Right lung (tissue), 5 donors: ENCODE data around the gene SNED1. TPM values are rescaled to one million over a fixed set of nuclear protein-coding genes. Genes with fewer than 3 reads are reported as not detected.

Experiments used
- DNase-seq, 2 donors: peaks; one replicate each; pipeline ENCODE4 v3.0.0-alpha.2; 2013
- polyA plus RNA-seq, 5 donors: library from polyadenylated mRNA; unstranded; fragments of 120-200 nt; gene quantifications; one replicate each; pipeline versions ENCODE4 v1.2.1 to v1.2.3, GENCODE V29; 2013; ENCODE audit warnings: inconsistent platforms in 1 of 5, low replicate concordance in 1 of 5; ENCODE audit not compliant: insufficient read length in 5 of 5, insufficient read depth in 1 of 5

Gene SNED1
- polyA plus RNA-seq, 5 donors, result 40.8 to 60.3 (median 54.9) TPM

DNA sequence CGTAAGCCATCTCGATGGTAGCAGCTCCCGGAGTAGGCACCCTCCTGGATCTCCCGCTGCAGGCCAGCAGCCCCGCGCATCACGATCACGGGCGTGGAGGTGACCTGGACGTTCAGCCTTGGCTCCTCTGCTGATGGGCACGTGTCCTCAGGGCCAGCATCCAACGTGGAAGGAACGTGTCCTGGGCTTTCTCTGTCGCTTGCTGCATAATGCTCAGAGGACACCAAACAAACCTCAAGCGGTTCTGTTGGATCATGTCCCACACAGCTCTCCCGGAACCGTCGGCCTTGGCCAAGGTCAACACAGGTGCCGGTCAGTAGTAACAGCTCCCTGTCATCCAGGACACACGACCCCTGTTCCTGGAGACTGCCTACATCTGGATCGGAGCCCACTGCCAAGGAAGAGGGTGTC lies 127.8 kb downstream of the SNED1 start:
- DNase-seq, result no peak

DNA sequence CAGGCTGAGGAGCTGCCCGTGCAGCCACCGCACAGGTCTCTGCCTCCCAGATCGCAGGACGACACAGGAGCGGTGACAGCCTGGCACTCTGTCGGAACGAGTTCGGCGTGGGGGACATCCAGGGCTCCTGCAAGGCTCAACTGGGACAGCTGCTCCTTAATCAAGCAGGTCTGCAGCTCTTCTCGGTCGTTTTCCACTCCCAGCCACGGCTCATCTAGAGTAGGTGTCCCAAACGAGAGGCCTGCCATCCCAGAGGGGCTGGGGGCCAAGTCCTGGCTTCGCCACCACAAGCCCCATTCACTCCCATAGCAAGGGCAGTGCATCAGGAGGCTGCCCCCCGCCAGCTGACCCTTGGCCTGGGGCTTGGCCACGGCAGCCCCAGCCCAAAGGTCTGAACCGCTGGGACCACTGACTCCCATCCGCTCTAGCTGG lies 128.4 kb downstream of the SNED1 start:
- no peak for DNase-seq

DNA sequence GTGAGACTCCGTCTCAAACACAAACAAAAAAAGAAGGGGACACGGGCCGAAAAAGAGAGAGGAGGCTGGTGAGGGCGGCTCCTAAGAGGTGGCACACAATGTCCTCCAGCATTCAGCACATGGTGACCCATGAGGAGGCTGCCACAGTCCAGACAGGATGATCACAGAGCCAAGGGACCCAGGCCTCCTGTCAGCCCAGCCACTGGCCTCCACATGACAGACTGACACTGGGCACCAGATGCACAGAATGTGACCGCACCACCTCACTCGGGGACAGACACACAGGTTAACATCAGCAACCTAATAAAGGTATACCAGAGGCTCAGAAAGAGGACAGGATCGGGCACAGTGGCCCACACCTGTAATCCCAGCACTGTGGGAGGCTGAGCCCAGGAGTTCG lies 129.8 kb downstream of the SNED1 start:
- no peak for DNase-seq

DNA sequence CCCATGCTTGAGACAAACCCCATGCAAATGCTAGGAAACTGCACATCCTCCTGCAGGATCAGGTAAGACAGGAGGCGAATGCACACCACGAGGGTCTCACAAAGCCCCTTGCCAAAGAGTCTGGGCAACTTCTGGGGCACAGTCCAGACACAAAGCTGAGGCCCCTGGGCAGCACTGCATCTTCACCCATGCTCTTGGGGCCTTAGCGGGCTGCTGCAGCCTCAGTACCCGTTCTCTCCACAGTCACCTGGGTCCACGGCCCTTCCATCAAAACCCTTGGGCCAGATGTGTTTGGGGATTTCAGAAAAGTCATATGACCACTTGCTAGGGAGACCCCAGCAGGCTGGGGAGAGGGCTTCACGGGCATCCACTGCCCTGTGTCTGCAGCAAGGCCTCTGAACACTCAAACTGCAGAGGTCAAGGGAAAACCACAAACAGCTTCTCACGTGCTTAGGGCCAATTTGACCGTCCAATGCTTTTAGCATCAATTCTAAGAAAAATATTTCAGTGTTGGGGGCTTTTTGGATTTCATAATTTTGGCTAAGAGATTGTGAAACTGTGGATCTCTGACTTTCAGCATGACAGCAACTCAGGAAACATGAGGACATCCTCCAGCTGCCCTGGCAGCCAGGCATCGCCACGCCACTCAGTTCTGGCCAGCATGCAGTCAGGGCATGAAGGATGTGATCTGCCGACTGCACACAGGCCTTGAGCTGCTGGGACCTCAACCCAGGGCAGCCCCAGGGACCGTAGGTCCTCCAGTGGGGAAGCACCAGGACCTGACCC lies 130.9 kb downstream of the SNED1 start:
- peak in 1 of 2 donors; percentile 1 for DNase-seq

DNA sequence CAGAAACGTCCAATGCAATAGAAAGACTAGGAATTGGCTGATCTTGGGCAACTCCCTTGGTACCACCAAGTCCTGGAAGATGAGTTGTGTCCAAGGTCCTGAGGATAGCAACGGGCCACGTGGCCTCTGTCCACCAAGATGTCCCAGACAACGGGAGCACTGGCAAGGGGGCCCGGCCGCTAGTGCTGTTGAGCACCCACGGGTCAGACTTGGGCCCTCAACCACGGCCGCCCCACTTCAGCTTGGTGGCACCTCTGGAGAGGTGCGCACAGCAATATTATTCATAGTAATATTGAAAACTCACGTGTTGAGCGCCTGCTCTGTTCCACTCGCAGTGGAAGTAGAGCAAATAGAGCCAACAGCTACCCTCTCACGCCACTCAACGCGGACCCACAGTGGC lies 131.9 kb downstream of the SNED1 start:
- no peak for DNase-seq

DNA sequence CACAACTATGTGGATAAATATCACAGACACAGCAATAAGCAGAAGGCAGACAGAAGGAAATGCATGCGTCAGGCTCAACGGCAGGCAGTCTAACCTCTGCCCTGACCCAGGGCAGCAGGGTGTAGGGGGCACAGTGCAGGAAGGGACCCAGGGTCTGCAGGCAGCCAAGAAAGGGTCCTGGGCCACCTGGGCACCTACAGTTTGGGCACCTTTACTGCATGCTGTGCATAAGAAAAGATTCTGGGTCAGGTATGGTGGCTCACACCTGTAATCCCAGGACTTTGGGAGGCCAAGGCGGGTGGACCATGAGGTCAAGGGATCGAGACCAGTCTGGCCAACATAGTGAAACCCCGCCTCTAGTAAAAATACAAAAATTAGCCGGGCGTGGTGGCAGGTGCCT lies 133.1 kb downstream of the SNED1 start:
- DNase-seq, result no peak

DNA sequence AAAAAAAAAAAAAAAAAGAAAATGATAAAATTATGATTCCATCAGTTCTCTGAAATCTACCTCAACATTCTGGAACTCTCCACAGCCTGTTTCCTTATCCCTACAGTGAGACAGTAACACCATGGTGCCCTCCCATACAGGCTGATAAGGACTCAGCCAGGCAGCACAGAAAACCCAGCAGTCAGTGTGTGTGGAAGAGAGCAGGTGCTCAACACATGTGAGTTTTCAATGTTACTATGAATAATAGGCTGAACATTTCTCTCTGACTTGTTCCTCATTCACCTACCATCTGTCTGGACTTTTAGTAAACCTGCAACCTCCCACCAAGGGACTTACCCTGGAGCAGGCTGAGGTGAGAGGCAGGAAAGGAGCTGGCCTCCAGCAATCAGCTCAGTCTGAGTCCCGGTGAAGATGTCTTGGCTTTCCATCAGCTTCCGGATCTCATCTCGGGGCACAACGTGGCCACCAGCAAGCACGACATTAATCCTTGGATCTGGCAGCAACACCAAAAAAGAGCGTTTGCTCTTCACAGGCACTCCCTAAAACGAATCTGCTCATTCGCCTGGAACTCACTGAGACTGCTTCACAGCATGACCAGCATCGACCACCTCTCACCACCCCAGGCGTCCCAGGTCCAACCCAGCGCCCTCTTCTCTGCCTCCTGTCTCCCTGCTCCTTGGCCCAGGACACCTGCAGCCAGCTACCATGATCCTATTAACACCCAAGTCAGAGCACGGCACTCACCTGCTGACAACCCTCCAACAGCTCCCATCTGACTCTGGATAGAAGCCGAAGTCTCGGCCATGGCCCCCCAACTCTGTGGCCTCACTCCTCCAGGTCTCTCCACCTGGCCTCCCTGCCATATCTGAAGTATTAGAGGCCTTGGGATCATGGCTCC lies 134.4 kb downstream of the SNED1 start:
- no peak for DNase-seq

DNA sequence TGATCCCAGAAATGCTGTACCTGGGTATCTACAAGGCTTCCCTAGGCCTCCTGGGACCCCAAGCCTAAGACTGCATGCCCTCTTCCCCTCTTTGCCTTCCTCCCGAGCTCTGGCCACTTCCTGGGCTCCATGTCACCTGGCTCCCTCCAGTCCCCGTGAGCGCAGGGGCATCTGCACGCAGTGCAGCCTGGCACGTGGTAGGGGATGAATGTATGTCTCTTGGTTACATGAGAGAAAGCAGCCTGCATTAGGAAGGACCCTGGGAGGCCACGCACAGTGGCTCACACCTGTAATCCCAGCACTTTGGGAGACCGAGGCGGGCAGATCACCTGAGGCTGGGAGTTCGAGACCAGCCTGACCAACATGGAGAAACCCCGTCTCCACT lies 135.0 kb downstream of the SNED1 start:
- no peak for DNase-seq

DNA sequence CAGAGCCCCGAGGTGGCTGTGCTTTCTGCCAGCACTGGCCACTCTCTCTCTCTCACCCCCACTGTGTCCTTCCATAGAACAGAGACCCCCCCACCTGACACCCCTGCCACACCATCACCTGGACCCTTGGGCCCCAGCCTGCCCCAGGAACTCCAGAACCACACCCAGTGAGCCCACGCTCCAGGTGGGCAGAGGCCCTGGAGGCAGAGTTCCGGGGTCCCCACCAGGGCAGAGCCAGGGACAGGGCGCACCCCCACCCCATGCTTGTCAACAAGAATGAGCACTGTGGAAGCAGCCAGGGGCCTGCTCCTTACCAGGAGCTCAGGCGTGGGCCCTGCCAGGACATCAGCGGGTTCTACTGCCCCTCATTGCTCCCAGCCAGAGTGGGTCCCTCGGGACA lies 136.3 kb downstream of the SNED1 start:
- DNase-seq, result no peak

DNA sequence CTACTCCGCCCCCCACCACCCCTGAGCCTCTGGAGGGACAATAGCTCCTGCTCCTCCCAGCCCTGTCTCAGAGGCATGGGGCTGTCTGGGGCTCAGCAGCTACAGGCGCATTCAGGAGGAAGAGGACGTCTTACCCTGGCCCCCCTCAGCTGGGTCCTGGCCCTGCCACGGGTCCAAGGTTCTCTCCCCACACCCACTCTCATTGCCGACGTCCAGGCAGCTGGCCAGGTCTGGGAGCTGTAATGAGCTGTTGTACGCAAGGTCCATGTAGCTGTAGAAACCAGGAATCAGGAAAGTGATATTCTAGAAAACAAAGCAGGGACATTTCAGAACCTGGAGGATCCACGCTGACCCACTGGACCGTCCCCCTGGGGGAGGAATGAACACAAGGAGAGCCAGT lies 137.3 kb downstream of the SNED1 start:
- peak in 1 of 2 donors; percentile 24 for DNase-seq

DNA sequence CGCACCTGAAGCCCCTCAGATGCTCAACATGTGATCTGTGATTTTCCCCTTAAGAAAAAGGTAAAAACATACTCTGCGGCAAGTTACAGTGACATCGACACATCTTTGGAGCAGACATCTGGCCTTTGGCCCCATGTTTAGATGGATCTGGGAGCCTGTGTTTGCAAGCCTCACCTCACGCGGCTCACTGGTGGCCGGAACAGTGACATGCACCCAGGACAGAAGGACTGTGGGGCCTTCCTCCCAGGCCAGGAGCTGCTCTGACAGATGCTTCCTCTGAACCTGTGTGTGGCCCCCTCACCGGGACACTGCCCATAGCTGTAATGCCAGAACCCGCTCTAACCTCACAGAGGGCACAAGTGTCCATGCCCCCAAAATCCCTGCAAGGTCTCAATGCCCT lies 137.8 kb downstream of the SNED1 start:
- DNase-seq, result no peak

DNA sequence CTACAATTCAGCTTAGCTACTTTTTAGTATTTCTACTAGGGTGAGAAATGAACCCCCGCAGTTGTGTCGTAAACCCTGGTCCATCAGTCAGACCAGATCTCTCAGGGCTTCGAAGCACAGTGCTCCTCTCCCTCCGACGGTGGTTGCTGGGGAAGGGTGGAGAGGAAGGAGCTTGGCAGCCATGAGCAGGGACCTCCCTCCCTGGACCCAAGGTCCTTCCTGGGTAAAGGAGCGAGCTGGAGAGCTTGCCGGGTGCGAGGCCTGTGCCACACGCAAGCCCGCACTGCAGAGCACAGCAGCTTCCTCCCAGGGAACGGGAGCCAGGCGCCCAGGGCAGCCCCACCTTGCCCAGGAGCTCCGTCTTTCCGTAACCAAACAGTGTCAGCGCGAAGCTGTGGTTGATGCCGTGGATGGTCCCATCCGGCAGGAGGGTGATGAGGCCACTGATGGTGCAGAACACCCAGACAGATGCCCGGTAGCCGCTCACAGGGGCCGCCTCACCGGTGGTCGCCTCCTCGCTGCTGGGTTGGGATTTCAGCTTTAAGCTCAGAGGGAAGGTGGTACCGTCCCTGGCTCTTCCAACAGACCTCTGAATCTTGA lies 138.3 kb downstream of the SNED1 start:
- no peak for DNase-seq

DNA sequence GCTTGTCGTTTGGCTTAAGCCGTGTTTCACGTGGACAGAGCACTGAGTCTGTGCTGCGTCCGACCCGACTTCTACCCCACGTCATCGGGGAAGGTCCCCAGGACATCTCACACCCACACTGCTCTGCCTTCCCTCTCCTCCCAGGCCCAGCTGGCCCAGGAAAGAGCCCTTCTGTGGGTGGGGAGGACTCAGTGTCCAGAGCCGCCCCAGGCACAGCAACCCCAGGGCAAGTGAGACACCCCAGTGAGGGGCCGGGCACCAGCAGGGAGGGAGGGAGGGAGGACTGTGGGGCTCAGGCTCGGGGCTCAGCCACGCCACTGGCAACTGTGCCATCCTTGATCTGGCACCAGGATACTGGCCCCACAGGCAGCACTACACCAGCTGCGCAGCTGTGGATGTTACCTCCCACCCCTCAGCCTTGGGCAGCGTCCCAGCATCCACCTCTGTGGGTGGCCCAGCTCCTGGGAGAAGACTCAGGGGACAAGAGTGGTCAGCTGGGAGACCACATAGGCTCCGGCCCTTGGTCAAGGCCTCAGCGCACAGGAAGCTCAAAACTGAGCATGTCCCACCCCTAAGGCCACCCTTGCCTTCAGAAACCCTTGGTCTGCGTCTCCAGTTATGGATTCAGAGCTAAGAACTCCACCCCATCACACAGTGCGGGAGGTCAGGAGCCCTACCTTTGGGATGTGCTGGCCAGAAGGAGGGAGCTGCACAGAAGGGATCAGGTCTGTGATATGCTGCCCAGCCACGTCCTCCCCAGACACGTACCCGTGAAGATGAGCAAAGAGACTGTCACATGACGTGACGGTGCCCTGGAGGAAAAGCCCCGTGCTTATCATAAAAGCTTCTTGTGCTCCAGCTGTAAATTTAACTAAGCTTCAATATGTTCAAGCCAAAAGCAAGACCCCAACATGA lies 139.1 kb downstream of the SNED1 start:
- DNase-seq, result no peak

DNA sequence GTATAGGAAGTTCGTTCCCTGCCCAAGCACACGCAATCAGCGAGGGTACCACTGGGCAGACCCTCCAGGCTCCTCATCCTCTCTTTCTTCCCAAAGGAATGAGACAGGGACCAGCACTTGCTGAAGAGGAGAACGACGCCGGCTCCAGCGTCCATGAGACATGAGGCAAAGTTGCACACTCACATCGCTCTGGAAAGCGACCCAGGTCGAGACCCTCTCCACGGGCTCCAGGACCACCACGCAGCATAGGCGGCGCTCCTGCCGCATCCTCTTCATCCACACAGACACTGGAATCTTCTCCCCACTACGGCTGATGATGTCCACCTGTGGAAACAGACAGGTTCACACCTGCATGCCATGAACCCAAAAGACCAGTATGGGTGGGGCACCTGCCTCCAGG lies 140.1 kb downstream of the SNED1 start:
- DNase-seq, result no peak

DNA sequence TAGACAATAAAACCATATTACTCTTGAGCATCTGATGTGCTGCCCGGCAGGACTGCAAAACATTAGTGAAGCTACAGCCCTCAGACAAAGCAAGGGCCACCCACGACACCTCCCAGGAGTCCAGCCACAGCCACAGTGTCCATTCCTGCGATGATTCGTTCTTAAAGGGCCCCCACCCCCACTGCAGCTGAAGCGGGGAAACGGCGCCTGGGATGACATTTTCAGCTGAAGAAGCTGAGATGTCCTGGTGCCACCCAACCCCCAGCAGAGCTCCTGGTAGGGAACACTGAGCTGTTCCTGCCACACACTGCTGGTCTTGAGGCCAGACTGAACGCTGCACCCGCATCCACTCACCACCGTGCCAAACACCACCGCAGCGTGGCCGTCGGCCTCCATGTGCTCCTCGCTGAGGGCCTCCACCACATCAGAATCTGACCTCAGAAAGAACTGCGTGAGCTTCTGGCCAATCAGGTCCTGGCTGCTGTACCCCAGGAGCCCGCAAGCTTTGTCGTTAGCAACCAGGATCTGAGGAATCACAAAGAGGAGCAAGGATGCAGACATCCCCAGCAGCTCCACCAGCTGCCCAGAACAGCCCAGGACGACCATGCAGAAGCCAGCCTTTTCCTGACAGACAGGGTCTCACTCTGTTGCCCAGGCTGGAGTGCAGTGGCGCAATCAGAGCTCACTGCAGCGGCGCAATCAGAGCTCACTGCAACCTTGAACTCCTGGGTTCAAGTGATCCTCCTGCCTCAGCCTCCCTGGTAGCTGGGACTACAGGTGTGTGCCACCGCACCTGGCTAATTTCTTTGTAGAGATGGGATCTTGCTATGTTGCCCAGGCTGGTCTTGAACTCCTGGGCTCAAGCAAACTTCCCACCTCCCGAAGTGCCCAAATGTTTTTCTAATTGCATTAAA lies 141.4 kb downstream of the SNED1 start:
- DNase-seq, result no peak

DNA sequence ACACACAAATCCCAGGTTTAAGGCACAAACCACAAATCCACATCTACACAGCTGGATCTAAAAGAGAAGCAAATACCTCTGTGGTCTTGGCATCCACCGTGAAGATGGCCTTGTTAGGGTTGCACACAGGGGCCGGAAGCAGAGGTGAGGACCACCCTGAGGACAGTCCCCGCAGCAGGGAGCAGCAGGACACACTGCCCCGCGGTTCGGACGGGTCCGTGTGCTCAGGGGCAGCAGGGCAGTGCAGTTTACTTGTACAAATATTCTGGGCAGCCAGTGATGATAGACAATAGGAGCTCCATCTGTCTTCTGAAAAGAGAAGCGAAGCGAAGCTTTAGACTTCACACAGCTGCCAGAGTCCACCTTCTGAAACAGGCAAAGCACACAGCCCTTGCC lies 142.0 kb downstream of the SNED1 start:
- DNase-seq, result no peak

DNA sequence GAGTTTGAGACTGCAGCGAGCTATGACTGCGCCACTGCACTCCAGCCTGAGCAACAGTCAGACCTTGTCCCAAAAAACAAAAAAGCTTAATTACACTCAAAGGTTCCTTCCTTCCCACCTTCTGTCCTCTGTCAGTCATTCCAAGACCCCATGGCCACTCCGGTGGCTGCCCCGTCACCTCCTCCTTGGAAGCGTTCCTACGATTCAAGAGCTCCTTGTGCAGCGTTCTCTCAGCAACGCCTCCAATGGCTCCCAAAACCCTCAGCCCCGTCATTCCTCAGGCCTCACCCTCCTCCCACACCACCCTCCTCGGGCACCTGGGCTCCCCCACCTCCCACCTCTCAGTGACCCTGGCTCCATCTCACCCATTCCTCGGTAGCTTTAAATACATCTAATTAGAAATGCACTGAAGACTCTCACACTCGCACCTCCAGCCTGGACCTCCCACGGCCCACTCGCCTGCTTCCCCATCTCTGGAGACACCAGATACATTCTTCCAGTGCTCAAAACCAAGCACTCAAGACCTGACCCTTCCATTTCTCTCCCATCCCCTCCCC lies 142.9 kb downstream of the SNED1 start:
- DNase-seq, result no peak

DNA sequence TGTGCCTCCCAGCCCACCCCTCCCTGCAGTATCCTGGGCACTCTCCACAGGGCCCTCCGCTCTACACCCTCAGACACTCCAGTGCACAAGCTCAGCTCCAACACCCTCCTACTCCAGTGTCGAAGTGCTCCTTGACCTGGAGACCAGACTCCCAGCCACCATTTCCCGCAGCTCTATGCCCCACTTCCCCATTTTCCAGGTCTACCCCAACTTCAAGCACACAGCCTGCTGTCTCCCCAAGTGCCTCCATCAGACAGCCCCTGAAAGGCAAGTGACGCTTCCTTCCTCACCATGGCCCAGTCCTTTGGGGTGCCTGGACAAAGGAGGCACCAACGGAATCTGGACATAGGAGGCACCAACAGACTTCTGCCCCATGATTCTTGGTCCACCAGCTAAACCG lies 143.6 kb downstream of the SNED1 start:
- no peak for DNase-seq

DNA sequence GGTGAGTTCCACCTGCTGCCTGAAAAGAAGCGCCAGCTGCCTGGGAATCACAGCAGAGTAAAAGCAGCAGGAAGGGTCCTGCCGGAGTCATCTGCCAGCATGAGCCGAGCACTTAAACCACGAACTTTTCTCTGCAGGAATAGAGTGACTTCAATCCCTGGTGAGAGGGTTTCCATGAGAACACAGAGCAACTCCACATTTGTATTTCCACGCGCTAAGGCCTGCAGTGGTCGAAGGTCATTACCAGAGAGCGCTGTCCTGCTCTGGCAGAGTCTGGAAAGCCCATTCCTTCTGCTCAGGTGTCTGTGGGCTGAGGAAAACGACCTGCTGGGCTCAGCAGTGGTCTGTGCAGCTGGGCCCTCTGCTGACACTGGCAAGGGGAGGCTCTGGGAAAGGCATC lies 144.2 kb downstream of the SNED1 start:
- DNase-seq, result no peak
